Breast epithelium (tissue), 4 donors: Measurements from ENCODE around the gene MUC12. TPM values are rescaled to one million over a fixed set of nuclear protein-coding genes. Genes with fewer than 3 reads are reported as not detected.
"Not testable (repeated sequence)": the region's sequence is repeated elsewhere in the genome, so short reads cannot be mapped to it uniquely, and the experiment has no call there.

Experiments
- DNase-seq, 2 donors: peaks; one replicate each; pipeline ENCODE4 v3.0.0-alpha.2; 2019; ENCODE audit warnings: low spot score in 2 of 2
- H3K27ac ChIP-seq, 2 donors: fragments of 200-600 bp; sonication (generic) in 1 of 2; one replicate each; pipeline ENCODE4 v1.5.1; 2016 to 2019; ENCODE audit warnings: mild to moderate bottlenecking in 1 of 2
- H3K27me3 ChIP-seq, 2 donors: fragments of 200-600 bp; sonication (generic) in 1 of 2; one replicate each; pipeline versions ENCODE4 v1.5.1 to v1.6.0; 2017 to 2019; ENCODE audit warnings: control low read depth in 1 of 2, mild to moderate bottlenecking in 1 of 2
- H3K36me3 ChIP-seq: fragments of 200-600 bp; one replicate; pipeline ENCODE4 v1.5.1; 2019
- H3K4me1 ChIP-seq, 2 donors: fragments of 200-600 bp; sonication (generic); one replicate each; pipeline ENCODE4 v1.5.1; 2016 to 2019; ENCODE audit warnings: control low read depth in 1 of 2
- H3K4me3 ChIP-seq, 3 donors: fragments of 200-600 bp; sonication (generic); 1 replicate in 2 of 3; 2 replicates in 1 of 3; pipeline ENCODE4 v1.5.1; 2016 to 2019; ENCODE audit warnings: mild to moderate bottlenecking in 3 of 3, moderate library complexity in 2 of 3
- H3K9me3 ChIP-seq, 2 donors: fragments of 200-600 bp; sonication (generic) in 1 of 2; one replicate each; pipeline ENCODE4 v1.5.1; 2016 to 2019; ENCODE audit warnings: control low read depth in 1 of 2
- POLR2A ChIP-seq: fragments of 450-650 bp; IDR thresholded peaks from one replicate; pipeline ENCODE4 v1.6.1; 2016; ENCODE audit warnings: antibody characterized with exemption, mild to moderate bottlenecking, moderate library complexity
- POLR2AphosphoS5 ChIP-seq, 3 donors: sonication (generic); formaldehyde crosslinking; IDR thresholded peaks; one replicate each; pipeline ENCODE4 v1.6.1; 2017; ENCODE audit warnings: antibody characterized with exemption in 3 of 3
- intact Hi-C: fragments of 100-400 bp; cut with DNase I; formaldehyde crosslinking; loops from one replicate; pipeline ENCODE4 v1.15.1; 2023; ENCODE audit warnings: low total_unique reads
- total RNA-seq, 3 donors: library from RNA; depleted of rRNA; stranded (reverse); fragments of >200 nt; gene quantifications; one replicate each; pipeline ENCODE4 v1.1.0, GENCODE V29; 2016
- TF ChIP-seq, protein P1 (sequence below), 3 donors: fragments of 450-650 bp; IDR thresholded peaks; one replicate each; pipeline ENCODE4 v1.5.1; 2016 to 2017; ENCODE audit warnings: antibody characterized with exemption in 3 of 3, mild to moderate bottlenecking in 3 of 3, moderate library complexity in 3 of 3

MUC12 gene
- total RNA-seq, 3 donors from 2014 or later = 1.4 to 5.2 TPM; not detected in 1

DNA sequence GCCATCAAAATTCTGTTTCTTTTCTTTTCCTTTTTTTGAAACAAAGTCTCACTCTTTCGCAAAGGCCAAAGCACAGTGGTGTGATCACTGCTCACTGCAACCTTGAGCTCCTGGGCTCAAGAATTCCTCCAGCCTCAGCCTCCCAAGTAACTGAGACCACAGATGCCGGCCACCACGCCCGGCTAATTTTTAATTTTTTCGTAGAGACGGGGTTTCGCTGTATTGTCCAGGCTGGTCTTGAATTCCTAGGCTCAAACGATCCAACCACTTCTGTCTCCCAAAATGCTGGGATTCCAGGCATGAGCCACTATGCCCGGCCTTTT is 90.2 kb downstream of the MUC12 start:
- Histone ChIP-seq H3K27me3 (peaks cover 0 to 33% of the 10 kb centered on the region in 2 donors), H3K9me3 (no peaks in the 10 kb centered on the region), H3K36me3 (no peaks in the 10 kb centered on the region), H3K4me1 (no peaks in the 10 kb centered on the region), H3K4me3 (no peak overlapping the region), H3K27ac (no peak overlapping the region)
- intact Hi-C loops = loop anchor here (5.0 kb wide), 1 partner anchor 162 kb away; the partner anchor contains the start of gene ACHE
- no peak for DNase-seq
- TF ChIP-seq POLR2AphosphoS5 (IDR thresholded peaks at IDR 0.05) (no peak), POLR2A (no peak)
- TF ChIP-seq, protein P1, sequence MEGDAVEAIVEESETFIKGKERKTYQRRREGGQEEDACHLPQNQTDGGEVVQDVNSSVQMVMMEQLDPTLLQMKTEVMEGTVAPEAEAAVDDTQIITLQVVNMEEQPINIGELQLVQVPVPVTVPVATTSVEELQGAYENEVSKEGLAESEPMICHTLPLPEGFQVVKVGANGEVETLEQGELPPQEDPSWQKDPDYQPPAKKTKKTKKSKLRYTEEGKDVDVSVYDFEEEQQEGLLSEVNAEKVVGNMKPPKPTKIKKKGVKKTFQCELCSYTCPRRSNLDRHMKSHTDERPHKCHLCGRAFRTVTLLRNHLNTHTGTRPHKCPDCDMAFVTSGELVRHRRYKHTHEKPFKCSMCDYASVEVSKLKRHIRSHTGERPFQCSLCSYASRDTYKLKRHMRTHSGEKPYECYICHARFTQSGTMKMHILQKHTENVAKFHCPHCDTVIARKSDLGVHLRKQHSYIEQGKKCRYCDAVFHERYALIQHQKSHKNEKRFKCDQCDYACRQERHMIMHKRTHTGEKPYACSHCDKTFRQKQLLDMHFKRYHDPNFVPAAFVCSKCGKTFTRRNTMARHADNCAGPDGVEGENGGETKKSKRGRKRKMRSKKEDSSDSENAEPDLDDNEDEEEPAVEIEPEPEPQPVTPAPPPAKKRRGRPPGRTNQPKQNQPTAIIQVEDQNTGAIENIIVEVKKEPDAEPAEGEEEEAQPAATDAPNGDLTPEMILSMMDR (IDR thresholded peaks at IDR 0.05) = no peak

DNA sequence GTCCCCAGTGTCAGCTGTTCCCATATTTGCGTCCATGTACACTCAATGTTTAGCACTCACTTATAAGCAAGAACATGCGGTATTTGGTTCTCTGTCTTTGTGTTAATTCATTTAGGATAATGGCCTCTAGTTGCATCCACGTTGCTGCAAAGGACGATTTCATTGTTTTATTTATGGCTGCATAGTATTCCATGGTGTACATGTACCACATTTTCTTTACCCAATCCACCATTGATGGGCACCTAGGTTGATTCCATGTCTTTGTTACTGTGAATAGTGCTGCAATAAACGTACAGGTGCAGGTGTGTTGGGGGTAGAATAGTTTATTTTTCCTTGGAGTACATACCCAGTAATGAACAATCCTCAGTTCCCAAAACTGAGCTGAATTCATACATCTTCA is 91.6 kb downstream of the MUC12 start:
- TF ChIP-seq POLR2A (no peak), POLR2AphosphoS5 (IDR thresholded peaks at IDR 0.05) (no peak)
- TF ChIP-seq, protein P1 (IDR thresholded peaks at IDR 0.05) = no peak
- peaks cover 0 to 37% of the 10 kb centered on the region in 2 donors for H3K27me3 ChIP-seq
- H3K4me1 ChIP-seq = no peaks in the 10 kb centered on the region
- H3K9me3 ChIP-seq = no peaks in the 10 kb centered on the region
- no peaks in the 10 kb centered on the region for H3K36me3 ChIP-seq
- intact Hi-C loops = loop anchor here (5.0 kb wide), 1 partner anchor 236 kb away; no protein-coding TSS in a partner anchor
- no peak overlapping the region for H3K4me3 ChIP-seq
- no peak for DNase-seq
- H3K27ac ChIP-seq = no peak overlapping the region

DNA sequence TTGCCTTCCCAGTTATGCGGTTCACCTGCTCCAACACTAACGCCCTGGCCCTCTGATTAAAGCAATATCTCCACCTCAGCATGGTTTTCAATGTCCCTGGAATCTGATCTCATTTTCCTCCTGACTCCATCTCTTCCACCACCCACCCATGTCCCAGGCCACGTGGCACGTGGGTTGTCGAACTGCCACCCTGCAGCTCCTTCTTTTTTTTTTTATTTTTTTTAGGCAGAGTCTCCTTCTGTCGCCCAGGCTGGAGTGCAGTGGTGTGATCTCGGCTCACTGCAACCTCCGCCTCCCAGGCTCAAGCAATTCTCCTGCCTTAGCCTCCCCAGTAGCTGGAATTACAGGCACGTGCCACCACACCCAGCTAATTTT is 94.8 kb downstream of the MUC12 start:
- peaks cover 0 to 35% of the 10 kb centered on the region in 2 donors for H3K27me3 ChIP-seq
- not testable (repeated sequence) for H3K4me1 ChIP-seq
- intact Hi-C loops = loop anchor here (5.0 kb wide), 1 partner anchor 233 kb away; no protein-coding TSS in a partner anchor

DNA sequence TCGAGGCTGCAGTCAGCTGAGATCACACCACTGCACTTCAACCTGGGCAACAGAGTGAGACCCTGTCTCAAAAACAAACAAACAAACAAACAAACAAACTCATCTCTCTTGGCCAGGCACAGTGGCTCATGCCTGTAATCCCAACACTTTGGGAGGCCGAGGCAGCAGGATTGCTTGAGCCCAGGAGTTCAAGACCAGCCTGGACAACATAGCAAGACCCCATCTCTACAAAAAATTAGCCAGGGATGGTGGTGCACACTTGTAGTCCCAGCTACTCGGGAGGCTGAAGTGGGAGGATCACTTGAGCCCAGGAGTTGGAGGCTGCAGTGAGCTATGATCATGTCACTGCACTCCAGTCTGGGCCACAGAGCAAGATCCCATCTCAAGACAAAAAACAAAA is 95.8 kb downstream of the MUC12 start:
- H3K27ac ChIP-seq, H3K4me1 ChIP-seq, DNase-seq, H3K9me3 ChIP-seq, H3K36me3 ChIP-seq, H3K4me3 ChIP-seq, intact Hi-C loops: not testable (repeated sequence)
- H3K27me3 ChIP-seq = peaks cover 0 to 35% of the 10 kb centered on the region in 2 donors

More for the DNA sequence above, 94.8 kb downstream of the MUC12 start:
- not testable (repeated sequence) for H3K9me3 ChIP-seq, H3K4me3 ChIP-seq, H3K36me3 ChIP-seq, DNase-seq, H3K27ac ChIP-seq

DNA sequence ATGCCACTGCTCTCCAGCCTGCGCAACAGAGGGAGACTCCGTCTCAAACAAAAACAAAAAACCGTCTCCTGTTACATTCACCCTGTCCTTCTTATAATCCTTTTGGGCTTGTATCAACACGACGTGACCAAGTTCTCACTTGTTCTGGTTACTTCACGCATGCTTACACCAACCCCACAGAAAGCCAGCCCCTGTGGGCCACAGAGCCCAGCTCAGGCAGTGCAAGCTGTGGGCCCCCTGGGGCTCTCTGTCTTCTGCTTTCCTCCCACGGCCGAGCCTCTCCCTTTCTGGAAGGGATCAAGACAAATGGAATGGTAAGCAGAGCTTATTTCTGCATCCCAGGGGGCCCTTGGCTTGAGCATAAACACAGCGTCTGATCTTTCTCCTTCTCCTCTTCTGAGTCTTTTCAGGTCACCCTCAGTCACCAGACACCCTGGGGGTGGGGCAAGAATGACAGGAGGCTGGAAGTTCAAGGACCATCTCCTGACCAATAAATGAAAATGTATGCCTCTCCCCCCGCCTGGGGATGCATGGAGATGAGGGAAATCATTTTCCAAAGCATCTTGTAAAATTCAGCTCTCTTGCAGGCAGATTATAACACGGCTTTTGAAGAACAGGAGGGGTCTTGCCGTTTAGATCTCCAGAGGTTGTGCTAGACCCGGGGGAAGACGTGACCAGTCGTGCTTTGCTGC is 96.9 kb downstream of the MUC12 start:
- peaks cover 0 to 27% of the 10 kb centered on the region in 2 donors for H3K27me3 ChIP-seq
- TF ChIP-seq, protein P1 (IDR thresholded peaks at IDR 0.05) = no peak
- no peak for TF ChIP-seq POLR2AphosphoS5 (IDR thresholded peaks at IDR 0.05)
- TF ChIP-seq POLR2A = no peak
- H3K36me3 ChIP-seq = no peaks in the 10 kb centered on the region
- H3K4me1 ChIP-seq = no peaks in the 10 kb centered on the region
- H3K4me3 ChIP-seq = no peak overlapping the region
- no peak overlapping the region for H3K27ac ChIP-seq
- intact Hi-C loops = no loop called here
- H3K9me3 ChIP-seq = no peaks in the 10 kb centered on the region
- no peak for DNase-seq

DNA sequence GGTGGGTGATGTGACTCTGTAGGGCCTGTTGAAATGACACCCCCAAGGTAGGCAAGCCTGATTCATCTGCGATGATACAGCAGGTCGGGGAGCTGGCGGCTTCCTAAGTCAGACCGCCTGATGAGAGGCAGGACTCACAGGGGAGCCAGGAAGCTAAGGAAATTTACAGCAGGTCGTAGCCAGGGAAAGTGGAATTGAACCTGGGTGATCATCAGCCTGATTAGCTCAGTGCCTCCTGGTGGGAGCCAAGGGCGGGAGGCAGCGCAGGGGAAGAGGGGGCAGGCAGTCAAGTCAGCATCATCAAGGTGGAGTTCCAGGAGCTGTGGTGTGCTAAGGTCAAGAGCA is 97.4 kb downstream of the MUC12 start:
- no peak for DNase-seq
- H3K4me1 ChIP-seq = no peaks in the 10 kb centered on the region
- TF ChIP-seq POLR2A (no peak), POLR2AphosphoS5 (IDR thresholded peaks at IDR 0.05) (no peak)
- TF ChIP-seq, protein P1 (IDR thresholded peaks at IDR 0.05) = no peak
- no peak overlapping the region for H3K4me3 ChIP-seq
- intact Hi-C loops = no loop called here
- no peak overlapping the region for H3K27ac ChIP-seq
- H3K36me3 ChIP-seq = no peaks in the 10 kb centered on the region
- peaks cover 0 to 25% of the 10 kb centered on the region in 2 donors for H3K27me3 ChIP-seq
- no peaks in the 10 kb centered on the region for H3K9me3 ChIP-seq
